Anterior cingulate cortex (tissue), 58 donors: Measurements from ENCODE around the gene SLC16A9.

Experiments
- DNase-seq, 58 donors: peaks; one replicate each; lab custom pipeline; 2025; lab: John Stamatoyannopoulos, UW

SLC16A9 gene

GRCh38 chr10:59720377-59720776, 10.7 kb upstream of the SLC16A9 start:
- no peak for DNase-seq

- DNase-seq, result no peak
These were observed 9.7 kb upstream of the SLC16A9 start for GRCh38 chr10:59719374-59719773.

GRCh38 chr10:59718257-59718656, 8.6 kb upstream of the SLC16A9 start:
- DNase-seq, result no peak

GRCh38 chr10:59713196-59713821, 3.7 kb upstream of the SLC16A9 start:
- DNase-seq, result no peak

GRCh38 chr10:59711871-59712494, 2.3 kb upstream of the SLC16A9 start:
- DNase-seq, result no peak

- DNase-seq, result peak in 12 of 58 donors; percentile 0 to 17 (median 4)
These were observed 745 bp downstream of the SLC16A9 start for GRCh38 chr10:59708816-59709394.

- DNase-seq, result no peak
These were observed 2.5 kb downstream of the SLC16A9 start for GRCh38 chr10:59706851-59707797.

GRCh38 chr10:59705931-59706330, 3.7 kb downstream of the SLC16A9 start:
- no peak for DNase-seq

- DNase-seq, result no peak
These were observed 5.0 kb downstream of the SLC16A9 start for GRCh38 chr10:59704630-59705029.

GRCh38 chr10:59702347-59702746, 7.3 kb downstream of the SLC16A9 start:
- no peak for DNase-seq

GRCh38 chr10:59700709-59701108, 8.9 kb downstream of the SLC16A9 start:
- DNase-seq, result no peak

GRCh38 chr10:59698326-59698725, 11.3 kb downstream of the SLC16A9 start:
- DNase-seq, result peak in 26 of 58 donors; percentile 0 to 55 (median 20)

GRCh38 chr10:59695637-59696036, 14.0 kb downstream of the SLC16A9 start:
- DNase-seq, result no peak

GRCh38 chr10:59694936-59695335, 14.7 kb downstream of the SLC16A9 start:
- no peak for DNase-seq

- no peak for DNase-seq
These were observed 17.5 kb downstream of the SLC16A9 start for GRCh38 chr10:59692113-59692512.

- no peak for DNase-seq
These were observed 20.7 kb downstream of the SLC16A9 start for GRCh38 chr10:59688921-59689351.

GRCh38 chr10:59687657-59688056, 22.0 kb downstream of the SLC16A9 start:
- no peak for DNase-seq

- no peak for DNase-seq
These were observed 25.6 kb downstream of the SLC16A9 start for GRCh38 chr10:59684006-59684405.

GRCh38 chr10:59682986-59683937, 26.4 kb downstream of the SLC16A9 start:
- no peak for DNase-seq

- no peak for DNase-seq
These were observed 29.5 kb downstream of the SLC16A9 start for GRCh38 chr10:59680199-59680598.
